WI38 (cell line): Measurements from ENCODE around the gene PRSS36.

Experiments used
- H3K4me3 ChIP-seq: 2 replicates; pipeline ENCODE4 v1.5.1; 2011; ENCODE audit warnings: low read depth, mild to moderate bottlenecking, control low read depth, low read length
- TF ChIP-seq, protein P1 (sequence below): IDR thresholded peaks from 2 replicates; pipeline ENCODE4 v1.5.1; 2012; ENCODE audit warnings: low read depth, mild to moderate bottlenecking, control low read depth, low read length

The PRSS36 gene

DNA sequence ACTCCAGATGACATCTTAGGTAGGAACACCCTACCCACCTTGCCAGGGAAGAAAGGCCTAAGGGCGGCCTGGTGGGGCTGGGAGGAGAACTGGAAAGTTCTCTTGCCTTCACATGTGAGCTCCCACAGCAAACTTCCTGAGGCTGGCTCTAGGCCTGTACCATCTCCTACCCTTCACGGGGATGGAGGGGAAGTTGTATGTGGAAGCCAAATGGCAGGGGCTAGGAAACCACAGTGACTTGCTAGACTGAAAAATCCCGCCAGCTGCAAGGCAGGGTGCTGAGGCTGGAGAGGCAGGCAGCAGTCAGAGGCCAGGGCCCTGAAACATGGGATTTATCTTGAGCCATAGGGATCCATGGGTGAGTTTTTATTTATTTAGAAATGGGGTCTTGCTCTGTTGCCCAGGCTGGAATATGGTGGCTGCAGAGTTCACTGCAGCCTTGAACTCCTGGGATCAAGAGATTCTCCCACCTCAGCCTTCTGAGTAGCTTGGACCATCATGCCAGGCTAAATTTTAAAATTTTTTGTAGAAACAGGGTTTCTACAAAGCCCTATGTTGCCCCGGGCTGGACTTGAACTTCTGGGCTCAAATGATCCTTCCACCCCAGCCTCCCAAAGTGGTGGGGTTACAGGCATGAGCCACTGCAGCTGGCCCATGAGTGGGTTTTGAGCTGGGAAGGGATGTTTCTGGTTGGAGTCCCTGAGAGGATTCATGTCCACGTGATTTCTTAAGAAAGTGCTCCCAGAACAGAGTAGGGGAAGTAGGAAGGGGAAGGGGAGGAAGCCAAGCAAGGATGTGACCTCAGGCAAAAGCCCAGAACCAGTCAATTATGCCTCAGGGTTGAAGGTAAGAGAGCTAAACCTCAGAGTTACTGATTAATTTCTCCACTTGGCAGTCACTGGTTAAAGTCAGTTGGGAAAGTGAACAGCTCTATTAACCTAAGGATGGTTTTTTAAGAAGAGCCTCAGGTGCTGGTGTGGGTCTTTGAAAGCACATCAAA, 36.4 kb downstream of the PRSS36 start:
- TF ChIP-seq, protein P1, sequence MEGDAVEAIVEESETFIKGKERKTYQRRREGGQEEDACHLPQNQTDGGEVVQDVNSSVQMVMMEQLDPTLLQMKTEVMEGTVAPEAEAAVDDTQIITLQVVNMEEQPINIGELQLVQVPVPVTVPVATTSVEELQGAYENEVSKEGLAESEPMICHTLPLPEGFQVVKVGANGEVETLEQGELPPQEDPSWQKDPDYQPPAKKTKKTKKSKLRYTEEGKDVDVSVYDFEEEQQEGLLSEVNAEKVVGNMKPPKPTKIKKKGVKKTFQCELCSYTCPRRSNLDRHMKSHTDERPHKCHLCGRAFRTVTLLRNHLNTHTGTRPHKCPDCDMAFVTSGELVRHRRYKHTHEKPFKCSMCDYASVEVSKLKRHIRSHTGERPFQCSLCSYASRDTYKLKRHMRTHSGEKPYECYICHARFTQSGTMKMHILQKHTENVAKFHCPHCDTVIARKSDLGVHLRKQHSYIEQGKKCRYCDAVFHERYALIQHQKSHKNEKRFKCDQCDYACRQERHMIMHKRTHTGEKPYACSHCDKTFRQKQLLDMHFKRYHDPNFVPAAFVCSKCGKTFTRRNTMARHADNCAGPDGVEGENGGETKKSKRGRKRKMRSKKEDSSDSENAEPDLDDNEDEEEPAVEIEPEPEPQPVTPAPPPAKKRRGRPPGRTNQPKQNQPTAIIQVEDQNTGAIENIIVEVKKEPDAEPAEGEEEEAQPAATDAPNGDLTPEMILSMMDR = no peak
- H3K4me3 ChIP-seq = no peak overlapping the region

DNA sequence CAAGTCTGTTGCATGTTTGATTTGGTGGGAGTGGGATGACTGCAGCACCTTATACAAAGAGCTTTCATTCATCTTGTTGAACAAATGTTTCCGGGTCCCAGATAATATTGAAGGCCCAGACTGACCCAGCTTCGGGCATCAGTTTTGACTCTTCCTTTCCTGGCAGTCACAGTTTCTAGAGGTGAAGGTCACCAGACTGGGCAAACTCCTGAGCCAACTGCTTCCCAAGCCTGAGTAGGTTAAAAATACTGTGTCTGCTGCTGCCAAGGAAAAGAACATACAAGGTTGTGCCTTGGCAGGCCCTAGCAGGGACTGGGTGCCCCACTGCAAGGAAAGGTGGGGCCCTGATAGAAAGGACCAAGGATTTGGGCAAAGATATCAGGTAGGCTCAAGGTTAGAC, 37.2 kb downstream of the PRSS36 start:
- TF ChIP-seq, protein P1 = no peak
- H3K4me3 ChIP-seq = no peak overlapping the region

GRCh38 chr16:31111881-31112466, 37.9 kb downstream of the PRSS36 start:
- no peak overlapping the region for H3K4me3 ChIP-seq
- TF ChIP-seq, protein P1 = no peak

GRCh38 chr16:31110106-31111034, 39.5 kb downstream of the PRSS36 start:
- TF ChIP-seq, protein P1 = no peak
- H3K4me3 ChIP-seq = no peak overlapping the region

DNA sequence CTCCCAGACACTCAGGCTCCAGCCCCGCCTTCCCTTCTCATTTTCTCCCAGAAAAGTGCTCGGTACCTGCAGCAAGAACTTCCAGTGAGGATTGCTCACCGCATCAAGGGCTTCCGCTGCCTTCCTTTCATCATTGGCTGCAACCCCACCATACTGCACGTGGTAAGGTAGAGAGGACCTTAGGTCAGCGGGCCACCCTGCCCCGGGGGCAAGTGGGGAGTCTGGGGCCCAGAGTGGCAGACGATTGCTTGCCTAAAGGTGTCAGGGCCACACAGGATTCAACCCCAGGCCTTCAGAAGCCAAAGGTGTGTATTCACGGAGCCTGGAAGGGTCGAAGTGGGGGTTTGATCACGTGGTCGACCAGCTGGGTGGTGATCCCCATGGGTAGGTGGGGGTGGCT, 40.2 kb downstream of the PRSS36 start:
- H3K4me3 ChIP-seq = no peak overlapping the region
- TF ChIP-seq, protein P1 = no peak

DNA sequence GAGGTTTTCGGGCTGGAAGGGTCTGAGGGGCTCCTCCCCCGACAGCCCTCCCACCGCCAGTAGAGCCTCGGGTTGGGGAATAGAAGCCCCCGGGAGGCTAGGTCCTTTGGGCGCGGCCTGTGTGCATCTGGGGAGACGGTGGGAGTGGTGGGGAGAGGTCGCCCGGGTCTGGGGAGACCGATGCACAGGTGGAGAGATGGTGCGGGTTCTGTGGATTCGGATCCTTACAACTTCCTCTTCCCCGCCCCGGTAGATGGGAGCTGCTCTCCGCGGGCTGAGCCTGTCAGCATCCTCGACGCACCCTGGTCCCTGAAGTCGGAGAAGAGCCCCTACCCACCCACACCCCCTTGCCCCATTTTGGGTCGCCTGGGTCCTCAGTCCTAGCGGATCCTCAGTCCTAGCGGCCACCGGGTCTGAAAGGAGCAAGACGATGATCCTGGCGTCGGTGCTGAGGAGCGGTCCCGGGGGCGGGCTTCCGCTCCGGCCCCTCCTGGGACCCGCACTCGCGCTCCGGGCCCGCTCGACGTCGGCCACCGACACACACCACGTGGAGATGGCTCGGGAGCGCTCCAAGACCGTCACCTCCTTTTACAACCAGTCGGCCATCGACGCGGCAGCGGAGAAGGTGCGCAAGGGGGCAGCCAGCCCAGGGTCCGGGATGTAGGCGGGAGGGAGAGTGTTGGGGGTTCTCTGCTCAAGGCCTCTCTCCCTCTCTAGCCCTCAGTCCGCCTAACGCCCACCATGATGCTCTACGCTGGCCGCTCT, 40.9 kb downstream of the PRSS36 start:
- TF ChIP-seq, protein P1 = no peak
- peak overlapping the region; percentile 94 for H3K4me3 ChIP-seq
